ENCODE results near the gene PRKCI. TPM values are rescaled to one million over a fixed set of nuclear protein-coding genes. Genes with fewer than 3 reads are reported as not detected.
A peak's percentile ranks its signal among the peaks of the same experiment; 100 is the strongest.

PRKCI gene
- total RNA-seq, 1 donor, result 69.1 TPM

- Histone ChIP-seq H3K27me3 (ENCODE audit: insufficient read depth, low read length) (no peaks in the 10 kb centered on the region), H3K9me3 (ENCODE audit: low read depth, low read length) (no peaks in the 10 kb centered on the region), H3K4me2 (ENCODE audit: insufficient read depth, low read length) (peak overlapping the region; percentile 56), H3K36me3 (ENCODE audit: insufficient read depth, low read length) (peaks cover 11% of the 10 kb centered on the region), H3K27ac (ENCODE audit: low read depth, low read length) (no peak overlapping the region), H3K79me2 (ENCODE audit: insufficient read depth, low read length) (peaks cover 46% of the 10 kb centered on the region), H2AFZ (ENCODE audit: low read length) (no peak overlapping the region), H4K20me1 (ENCODE audit: insufficient read depth, low read length) (peaks cover 13% of the 10 kb centered on the region), H3K4me1 (ENCODE audit: insufficient read depth, low read length) (peaks cover 17% of the 10 kb centered on the region), H3K4me3 (ENCODE audit: insufficient read depth, low read length) (no peak overlapping the region)
- TF ChIP-seq CTCF (IDR thresholded peaks at IDR 0.05; ENCODE audit: extremely low read depth, low read depth, low read length), result no peak
- peak; percentile 59 for DNase-seq (ENCODE audit: insufficient read length, low spot score, missing footprints)
Observed at GRCh38 chr3:170233530-170233929, 11.3 kb downstream of the PRKCI start.

DNA sequence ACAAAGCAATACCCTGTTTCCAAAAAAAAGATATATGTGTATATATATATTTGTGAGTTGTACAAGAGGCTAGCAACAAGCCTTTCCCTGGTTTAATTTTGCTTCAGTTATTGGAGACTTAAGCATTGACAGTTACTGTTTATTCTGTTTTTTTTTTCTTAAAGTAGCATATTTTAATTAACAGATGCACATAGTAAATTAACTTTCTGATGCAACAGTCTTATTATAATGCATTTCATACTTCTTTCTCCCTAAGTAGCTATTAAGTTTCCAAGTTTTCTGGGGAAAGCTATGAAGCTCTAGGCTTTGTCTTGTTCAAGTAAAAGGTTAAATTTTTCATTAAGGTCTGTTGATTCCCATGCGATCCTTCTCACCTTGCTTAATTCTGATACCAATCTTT lies 17.9 kb downstream of the PRKCI start:
- H3K4me3 ChIP-seq (ENCODE audit: insufficient read depth, low read length), result no peak overlapping the region
- H3K9me3 ChIP-seq (ENCODE audit: low read depth, low read length), result no peaks in the 10 kb centered on the region
- no peak overlapping the region for H2AFZ ChIP-seq (ENCODE audit: low read length)
- no peak for DNase-seq (ENCODE audit: insufficient read length, low spot score, missing footprints)
- H3K4me2 ChIP-seq (ENCODE audit: insufficient read depth, low read length), result no peak overlapping the region
- no peak overlapping the region for H3K27ac ChIP-seq (ENCODE audit: low read depth, low read length)
- no peaks in the 10 kb centered on the region for H3K27me3 ChIP-seq (ENCODE audit: insufficient read depth, low read length)
- H3K36me3 ChIP-seq (ENCODE audit: insufficient read depth, low read length), result peaks cover 11% of the 10 kb centered on the region
- TF ChIP-seq CTCF (IDR thresholded peaks at IDR 0.05; ENCODE audit: extremely low read depth, low read depth, low read length), result no peak
- H3K79me2 ChIP-seq (ENCODE audit: insufficient read depth, low read length), result peaks cover 6% of the 10 kb centered on the region
- no peaks in the 10 kb centered on the region for H4K20me1 ChIP-seq (ENCODE audit: insufficient read depth, low read length)
- no peaks in the 10 kb centered on the region for H3K4me1 ChIP-seq (ENCODE audit: insufficient read depth, low read length)

DNA sequence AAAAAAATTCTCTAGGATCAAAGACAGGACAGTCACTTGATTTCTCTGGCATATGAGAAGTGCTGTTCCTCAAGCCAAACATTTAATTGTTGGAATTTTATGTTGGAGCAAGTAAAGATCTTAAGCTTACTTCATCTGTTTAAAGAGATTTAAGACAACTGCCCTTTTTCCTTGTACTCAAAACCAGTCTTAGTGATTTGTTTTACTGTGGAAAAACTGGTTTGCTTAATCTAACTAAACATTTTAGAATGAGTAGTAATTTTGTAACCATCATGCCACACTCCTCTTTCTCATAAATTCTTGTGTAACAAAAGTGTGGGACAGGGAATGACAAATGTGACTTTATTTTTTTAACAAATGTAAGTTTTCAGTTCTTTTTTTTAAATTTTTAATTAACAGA lies 18.4 kb downstream of the PRKCI start:
- no peaks in the 10 kb centered on the region for H3K9me3 ChIP-seq (ENCODE audit: low read depth, low read length)
- no peaks in the 10 kb centered on the region for H4K20me1 ChIP-seq (ENCODE audit: insufficient read depth, low read length)
- TF ChIP-seq CTCF (IDR thresholded peaks at IDR 0.05; ENCODE audit: extremely low read depth, low read depth, low read length), result no peak
- H3K36me3 ChIP-seq (ENCODE audit: insufficient read depth, low read length), result peaks cover 11% of the 10 kb centered on the region
- no peaks in the 10 kb centered on the region for H3K27me3 ChIP-seq (ENCODE audit: insufficient read depth, low read length)
- DNase-seq (ENCODE audit: insufficient read length, low spot score, missing footprints), result no peak
- H3K4me3 ChIP-seq (ENCODE audit: insufficient read depth, low read length), result no peak overlapping the region
- no peak overlapping the region for H2AFZ ChIP-seq (ENCODE audit: low read length)
- peaks cover 6% of the 10 kb centered on the region for H3K79me2 ChIP-seq (ENCODE audit: insufficient read depth, low read length)
- no peaks in the 10 kb centered on the region for H3K4me1 ChIP-seq (ENCODE audit: insufficient read depth, low read length)
- no peak overlapping the region for H3K4me2 ChIP-seq (ENCODE audit: insufficient read depth, low read length)
- no peak overlapping the region for H3K27ac ChIP-seq (ENCODE audit: low read depth, low read length)

DNA sequence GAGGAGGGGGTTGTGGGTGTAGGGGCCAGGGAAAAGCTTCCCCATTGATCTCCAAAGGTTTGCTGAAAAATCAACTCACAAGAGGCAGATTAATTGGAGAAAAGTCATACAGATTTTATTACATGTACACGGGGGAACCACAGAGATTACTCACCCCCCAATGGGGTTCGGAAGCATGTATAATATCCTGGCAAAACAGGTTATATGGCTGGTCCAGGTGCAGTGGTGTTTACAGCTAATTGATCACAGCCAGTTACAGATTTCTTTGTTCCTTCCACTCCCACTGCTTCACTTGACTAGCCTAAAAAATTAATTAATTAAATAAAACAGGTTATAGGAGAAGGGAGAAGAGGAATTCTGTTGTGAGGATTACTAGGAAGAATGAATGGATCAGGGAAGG lies 22.4 kb downstream of the PRKCI start:
- Histone ChIP-seq H3K27me3 (ENCODE audit: insufficient read depth, low read length) (no peaks in the 10 kb centered on the region), H3K4me1 (ENCODE audit: insufficient read depth, low read length) (no peaks in the 10 kb centered on the region), H3K36me3 (ENCODE audit: insufficient read depth, low read length) (no peaks in the 10 kb centered on the region), H3K79me2 (ENCODE audit: insufficient read depth, low read length) (peaks cover 6% of the 10 kb centered on the region), H3K27ac (ENCODE audit: low read depth, low read length) (no peak overlapping the region), H3K9me3 (ENCODE audit: low read depth, low read length) (no peaks in the 10 kb centered on the region), H3K4me2 (ENCODE audit: insufficient read depth, low read length) (no peak overlapping the region), H3K4me3 (ENCODE audit: insufficient read depth, low read length) (no peak overlapping the region), H2AFZ (ENCODE audit: low read length) (no peak overlapping the region), H4K20me1 (ENCODE audit: insufficient read depth, low read length) (peaks cover 5% of the 10 kb centered on the region)
- TF ChIP-seq CTCF (IDR thresholded peaks at IDR 0.05; ENCODE audit: extremely low read depth, low read depth, low read length), result no peak
- DNase-seq (ENCODE audit: insufficient read length, low spot score, missing footprints), result no peak
